ENCODE measurements around the gene TMTC2. TPM values are rescaled to one million over a fixed set of nuclear protein-coding genes. Genes with fewer than 3 reads are reported as not detected.

TMTC2 gene
- total and polyA plus RNA-seq, 10 of the 15 experiments (the other 5 are each of a cell fraction or from before 2014, with no cell fraction given), result 0.14 to 9.7 (median 1.2) TPM

GRCh38 chr12:83083616-83084015, 396.9 kb downstream of the TMTC2 start:
- Histone ChIP-seq H3K36me3 (ENCODE audit: control insufficient read depth in 2 of 2, insufficient read depth in 2 of 2, low read length in 1 of 2) (no peaks in the 10 kb centered on the region), H3K9ac (ENCODE audit: control insufficient read depth, insufficient read depth, low read length) (no peak overlapping the region), H3K79me2 (ENCODE audit: control insufficient read depth, insufficient read depth, low read length) (no peaks in the 10 kb centered on the region), H3K9me3 (replicated peaks; ENCODE audit: control insufficient read depth, insufficient read depth, low read length) (no peaks in the 10 kb centered on the region), H3K27ac (ENCODE audit: control insufficient read depth, insufficient read depth) (no peak overlapping the region), H3K4me1 (ENCODE audit: control insufficient read depth, insufficient read depth, low read length) (no peaks in the 10 kb centered on the region), H4K20me1 (ENCODE audit: control insufficient read depth, insufficient read depth) (no peaks in the 10 kb centered on the region), H3K4me2 (ENCODE audit: control insufficient read depth, insufficient read depth) (no peak overlapping the region), H3K4me3 (no peak overlapping the region), H3K27me3 (replicated peaks in 1 of 2; ENCODE audit: control insufficient read depth in 2 of 2, insufficient read depth in 2 of 2, low read length in 1 of 2) (no peaks in the 10 kb centered on the region), H2AFZ (ENCODE audit: control insufficient read depth, low read depth, low read length) (no peak overlapping the region)
- SMC1A ChIA-PET (ENCODE audit: uncharacterized antibody, unreplicated experiment), result interaction anchor here (1.1 kb wide), 1 partner anchor 14 kb away, joined by 3 read pairs; no protein-coding TSS in a partner anchor
- in situ Hi-C loops (cut with MboI) (no loop called here), intact Hi-C loops (cut with micrococcal nuclease; ENCODE audit: unreplicated experiment) (no loop called here)
- no TSS peak for BruUV-seq (replicated peaks)
- POLR2A ChIA-PET, result no interaction called here
- no peak for ATAC-seq
- TF ChIP-seq TCF3 (IDR thresholded peaks at IDR 0.05; ENCODE audit: borderline replicate concordance, insufficient read depth, low read depth, low read length), result no peak
- DNase-seq (ENCODE audit: low read depth, low spot score), result no peak
- WGBS (ENCODE audit: insufficient coverage, insufficient replicate concordance, low lambda C conversion rate, missing lambda C conversion rate), result 59% methylated on average over 4 of the region's 4 CpGs
- FAIRE-seq, result no peak
- RAD21 ChIA-PET (ENCODE audit: unreplicated experiment), result no interaction called here
- CTCF ChIA-PET, result no interaction called here

- POLR2A ChIA-PET, result no interaction called here
- BruUV-seq (replicated peaks), result no TSS peak
- H3K79me2 ChIP-seq (ENCODE audit: control insufficient read depth, insufficient read depth, low read length), result no peaks in the 10 kb centered on the region
- no peak overlapping the region for H3K4me2 ChIP-seq (ENCODE audit: control insufficient read depth, insufficient read depth)
- no peaks in the 10 kb centered on the region for H3K36me3 ChIP-seq (ENCODE audit: control insufficient read depth in 2 of 2, insufficient read depth in 2 of 2, low read length in 1 of 2)
- FAIRE-seq (no peak), ATAC-seq (no peak), DNase-seq (ENCODE audit: low read depth, low spot score) (no peak)
- no peaks in the 10 kb centered on the region for H3K9me3 ChIP-seq (replicated peaks; ENCODE audit: control insufficient read depth, insufficient read depth, low read length)
- H3K4me1 ChIP-seq (ENCODE audit: control insufficient read depth, insufficient read depth, low read length), result no peaks in the 10 kb centered on the region
- RAD21 ChIA-PET (ENCODE audit: unreplicated experiment), result no interaction called here
- H3K27ac ChIP-seq (ENCODE audit: control insufficient read depth, insufficient read depth), result no peak overlapping the region
- H3K4me3 ChIP-seq, result no peak overlapping the region
- 68% methylated on average over 3 of the region's 3 CpGs for WGBS (ENCODE audit: insufficient coverage, insufficient replicate concordance, low lambda C conversion rate, missing lambda C conversion rate)
- no peak overlapping the region for H2AFZ ChIP-seq (ENCODE audit: control insufficient read depth, low read depth, low read length)
- H3K27me3 ChIP-seq (replicated peaks in 1 of 2; ENCODE audit: control insufficient read depth in 2 of 2, insufficient read depth in 2 of 2, low read length in 1 of 2), result no peaks in the 10 kb centered on the region
- in situ Hi-C loops (cut with MboI), result no loop called here
- SMC1A ChIA-PET (ENCODE audit: uncharacterized antibody, unreplicated experiment), result interaction anchor here (1.1 kb wide), 2 partner anchors 13 kb away, joined by 3 read pairs; no protein-coding TSS in a partner anchor
- no peak overlapping the region for H3K9ac ChIP-seq (ENCODE audit: control insufficient read depth, insufficient read depth, low read length)
- intact Hi-C loops (cut with micrococcal nuclease; ENCODE audit: unreplicated experiment), result no loop called here
- CTCF ChIA-PET, result no interaction called here
- no peaks in the 10 kb centered on the region for H4K20me1 ChIP-seq (ENCODE audit: control insufficient read depth, insufficient read depth)
- TF ChIP-seq HDAC2 (IDR thresholded peaks at IDR 0.05) (no peak), SIX5 (IDR thresholded peaks at IDR 0.05; ENCODE audit: low read depth, low read length, severe bottlenecking) (no peak), JUND (IDR thresholded peaks at IDR 0.05; ENCODE audit: low read depth, low read length) (no peak), DPF2 (IDR thresholded peaks at IDR 0.05) (no peak), USF2 (IDR thresholded peaks at IDR 0.05; ENCODE audit: borderline replicate concordance, low read depth, low read length) (no peak), BCLAF1 (IDR thresholded peaks at IDR 0.05) (no peak), RB1 (IDR thresholded peaks at IDR 0.05; ENCODE audit: borderline replicate concordance) (no peak), KLF5 (IDR thresholded peaks at IDR 0.05; ENCODE audit: partially characterized antibody) (no peak), SUPT20H (IDR thresholded peaks at IDR 0.05; ENCODE audit: borderline replicate concordance, control insufficient read depth, low read depth, low read length) (no peak), ZNF217 (IDR thresholded peaks at IDR 0.05) (no peak), NFYB (IDR thresholded peaks at IDR 0.05; ENCODE audit: insufficient read depth, low read depth, low read length) (no peak)
These were observed 398.0 kb downstream of the TMTC2 start for GRCh38 chr12:83084516-83085234.

All from GM12878 (cell line).